SK-N-SH (cell line): ENCODE results near the gene RTN4. TPM values are rescaled to one million over a fixed set of nuclear protein-coding genes. Genes with fewer than 3 reads are reported as not detected.

Source experiments
- CTCF ChIA-PET: fragments of 300-600, 350-600 bp; formaldehyde crosslinking; extraction: SDS; loops from one replicate; lab custom pipeline; 2021; lab: Yijun Ruan, JAX
- POLR2A ChIA-PET: fragments of 350-600 bp; sonication (Branson Sonifier 250); formaldehyde crosslinking; extraction: SDS; loops from one replicate; lab custom pipeline; 2020; ENCODE audit warnings: antibody characterized with exemption, inconsistent platforms; lab: Yijun Ruan, JAX
- DNase-seq: peaks from one replicate; pipeline ENCODE4 v3.0.0; 2012
- H2AFZ ChIP-seq: fragments of 200-600 bp; sonication (generic); 2 replicates; pipeline ENCODE4 v1.8.1; 2016; ENCODE audit warnings: antibody characterized with exemption, mild to moderate bottlenecking, low read depth
- H3F3A ChIP-seq: fragments of 200-600 bp; sonication (generic); replicated peaks from 2 replicates; pipeline ENCODE3; 2016; ENCODE audit warnings: antibody characterized with exemption, mild to moderate bottlenecking; ENCODE audit not compliant: insufficient read depth
- H3K27ac ChIP-seq, 2 experiments: fragments of 200-500 bp in 1 of 2; fragments of 200-600 bp in 1 of 2; sonication (Bioruptor generic) in 1 of 2; sonication (generic), shearing (Covaris generic) in 1 of 2; 2 replicates each; pipeline versions ENCODE4 v1.5.1 to v1.6.1; 2014 to 2016; ENCODE audit warnings: low read depth in 2 of 2, inconsistent platforms in 1 of 2, low read length in 1 of 2, mild to moderate bottlenecking in 1 of 2, mixed read lengths in 1 of 2
- H3K27me3 ChIP-seq: fragments of 200-600 bp; sonication (generic), shearing (Covaris generic); 2 replicates; pipeline ENCODE4 v1.6.1; 2016; ENCODE audit warnings: mixed run types; ENCODE audit not compliant: insufficient read depth
- H3K36me3 ChIP-seq, 2 experiments: fragments of 200-500 bp in 1 of 2; fragments of 200-600 bp in 1 of 2; sonication (Bioruptor generic) in 1 of 2; sonication (generic) in 1 of 2; replicated peaks in 1 of 2; 2 replicates each; pipeline versions ENCODE3 to v1.5.1; 2014 to 2016; ENCODE audit warnings: low read length in 1 of 2, mild to moderate bottlenecking in 1 of 2; ENCODE audit not compliant: insufficient read depth in 2 of 2, control insufficient read depth in 1 of 2
- H3K4me1 ChIP-seq, 2 experiments: fragments of 200-500 bp in 1 of 2; fragments of 200-600 bp in 1 of 2; sonication (Bioruptor generic) in 1 of 2; sonication (generic), shearing (Covaris generic) in 1 of 2; 2 replicates each; pipeline versions ENCODE4 v1.5.1 to v1.6.1; 2014 to 2016; ENCODE audit warnings: low read depth in 1 of 2, low read length in 1 of 2, mixed run types in 1 of 2; ENCODE audit not compliant: insufficient read depth in 2 of 2, control insufficient read depth in 1 of 2
- H3K4me2 ChIP-seq: fragments of 200-600 bp; sonication (generic), shearing (Covaris generic); 2 replicates; pipeline ENCODE4 v1.6.1; 2017; ENCODE audit warnings: mixed run types
- H3K4me3 ChIP-seq, 2 experiments: fragments of 200-500 bp in 1 of 2; fragments of 200-600 bp in 1 of 2; sonication (Bioruptor generic) in 1 of 2; sonication (generic), shearing (Covaris generic) in 1 of 2; 2 replicates each; pipeline versions ENCODE4 v1.5.1 to v1.8.1; 2014 to 2016; ENCODE audit warnings: low read depth in 2 of 2, inconsistent platforms in 1 of 2, low read length in 1 of 2, mild to moderate bottlenecking in 1 of 2, mixed read lengths in 1 of 2, moderate library complexity in 1 of 2
- H3K79me2 ChIP-seq: fragments of 200-600 bp; sonication (generic); 2 replicates; pipeline ENCODE4 v1.8.1; 2017; ENCODE audit warnings: mild to moderate bottlenecking; ENCODE audit not compliant: insufficient read depth
- H3K9ac ChIP-seq: fragments of 200-600 bp; sonication (generic); 2 replicates; pipeline ENCODE4 v1.6.1; 2017; ENCODE audit warnings: mixed run types
- H3K9me2 ChIP-seq: fragments of 200-600 bp; sonication (generic); 2 replicates; pipeline ENCODE4 v1.6.1; 2017; ENCODE audit warnings: mixed run types
- H3K9me3 ChIP-seq: fragments of 200-600 bp; sonication (generic); 2 replicates; pipeline ENCODE4 v1.6.1; 2017; ENCODE audit warnings: mixed run types, mild to moderate bottlenecking, moderate library complexity
- H4K20me1 ChIP-seq: fragments of 200-600 bp; sonication (generic); 2 replicates; pipeline ENCODE4 v1.6.1; 2017; ENCODE audit warnings: mild to moderate bottlenecking, mixed run types; ENCODE audit not compliant: insufficient read depth
- EP300 ChIP-seq, 2 experiments: IDR thresholded peaks; 2 replicates each; pipeline versions ENCODE4 v1.4.0 to v1.6.1; 2012; ENCODE audit warnings: borderline replicate concordance in 1 of 2, low read depth in 1 of 2, low read length in 1 of 2
- EZH2phosphoT487 ChIP-seq: fragments of 200-600 bp; sonication (generic); IDR thresholded peaks from 2 replicates; pipeline ENCODE4 v1.6.1; 2017; ENCODE audit warnings: low read depth, mixed run types, mild to moderate bottlenecking, antibody characterized with exemption, moderate library complexity, borderline replicate concordance
- FOSL2 ChIP-seq: IDR thresholded peaks from 2 replicates; pipeline ENCODE4 v1.4.0; 2012; ENCODE audit warnings: low read depth, mild to moderate bottlenecking, moderate library complexity, borderline replicate concordance
- GABPA ChIP-seq: IDR thresholded peaks from 2 replicates; pipeline ENCODE4 v1.4.0; 2012; ENCODE audit warnings: low read depth, mild to moderate bottlenecking
- NFIC ChIP-seq: IDR thresholded peaks from 2 replicates; pipeline ENCODE4 v1.4.0; 2012; ENCODE audit warnings: borderline replicate concordance
- RAD21 ChIP-seq: IDR thresholded peaks from 2 replicates; pipeline ENCODE4 v1.6.1; 2012; ENCODE audit warnings: mild to moderate bottlenecking, low read length
- SMC3 ChIP-seq: IDR thresholded peaks from 2 replicates; pipeline ENCODE4 v1.6.1; 2012; ENCODE audit warnings: low read depth, low read length, improper control_type of control experiment
- TCF12 ChIP-seq: IDR thresholded peaks from 2 replicates; pipeline ENCODE4 v1.4.0; 2012
- WGBS: methylation state at CpG from one replicate; pipeline ENCODE4 v1.1.6; 2017; ENCODE audit warnings: low lambda C conversion rate; 5-methylcytosine and 5-hydroxymethylcytosine counted together
- polyA plus RNA-seq, 3 experiments: library from polyadenylated mRNA; depleted of rRNA; stranded (reverse); fragments of >200 nt; gene quantifications; 2 replicates each; pipeline ENCODE4 v1.2.3, GENCODE V29; 2012
- TF ChIP-seq, protein P1 (sequence below): IDR thresholded peaks from 2 replicates; pipeline ENCODE4 v1.4.0; 2012; ENCODE audit warnings: low read depth
- TF ChIP-seq, protein P2 (sequence below): IDR thresholded peaks from 2 replicates; pipeline ENCODE4; 2012

Gene RTN4
- polyA plus RNA-seq, 1 of the 3 experiments (the other 2 are of a cell fraction), result 315 TPM

DNA sequence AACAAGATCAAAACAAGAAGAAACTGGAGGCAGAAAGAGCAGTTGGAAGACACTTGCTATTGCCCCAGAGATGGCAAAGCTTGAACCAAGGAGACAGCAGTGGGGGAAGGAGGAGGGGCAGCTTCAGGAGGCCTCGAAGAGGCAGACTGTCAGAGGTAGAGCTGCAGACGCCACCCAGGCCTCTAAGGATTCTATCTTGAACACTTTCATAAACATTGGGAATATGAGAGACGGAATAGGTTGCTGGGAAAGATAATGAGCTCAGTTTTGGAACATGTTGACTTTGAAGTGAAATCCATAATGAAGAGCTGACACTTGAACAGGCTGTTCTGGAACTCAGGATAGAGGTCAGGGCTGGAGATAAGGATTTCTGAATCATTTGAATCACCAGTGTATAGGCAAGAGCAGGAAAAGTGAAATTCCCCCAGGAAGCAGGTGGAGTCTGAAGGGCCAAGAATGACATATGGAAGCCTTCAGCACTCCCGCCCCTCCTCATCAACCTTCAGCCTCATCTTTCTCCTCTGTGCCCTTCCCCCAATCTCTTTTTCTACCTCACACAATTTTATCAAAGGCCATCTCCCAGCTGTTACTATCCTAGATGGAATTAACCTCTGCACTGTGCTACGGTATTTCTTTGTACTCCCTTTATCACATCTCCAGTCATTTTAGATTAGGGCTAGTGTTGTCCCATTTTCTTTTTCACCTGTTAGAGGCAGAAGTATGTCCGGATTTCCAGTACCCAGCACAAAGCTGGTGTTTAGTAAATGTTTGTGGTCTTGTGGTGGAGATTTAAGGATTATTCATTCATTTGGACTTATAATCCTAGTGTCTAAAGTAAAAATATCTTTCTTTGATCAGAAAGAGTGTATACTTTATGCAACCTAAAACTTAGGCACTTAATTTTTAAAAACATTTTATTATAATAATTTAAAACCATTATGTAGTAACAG lies 47.5 kb upstream of the RTN4 start:
- WGBS, result 56% methylated on average over 6 of the region's 6 CpGs
- Histone ChIP-seq H3K9ac (no peak overlapping the region), H3K27me3 (no peaks in the 10 kb centered on the region), H3K36me3 (no peaks in the 10 kb centered on the region), H2AFZ (no peak overlapping the region; the same call in 1 of the 2 replicates), H3K27ac (peak overlapping the region; percentile 51 to 52; a peak in 3 of 4 replicates), H3K4me1 (peaks cover 10 to 68% of the 10 kb centered on the region in 2 experiments; a peak in 3 of 4 replicates), H4K20me1 (no peaks in the 10 kb centered on the region), H3K9me2 (no peaks in the 10 kb centered on the region), H3K9me3 (no peaks in the 10 kb centered on the region), H3K79me2 (no peaks in the 10 kb centered on the region; the same call in 1 of the 2 replicates), H3F3A (peaks cover 65% of the 10 kb centered on the region), H3K4me2 (peak overlapping the region; percentile 32; the same call in 1 of the 2 replicates), H3K4me3 (no peak overlapping the region)
- CTCF ChIA-PET, result interaction anchor here (0.7 to 1.6 kb wide), 2 partner anchors 26 to 71 kb away, joined by 3 to 5 read pairs; no protein-coding TSS in a partner anchor
- POLR2A ChIA-PET, result no interaction called here
- no peak for DNase-seq
- TF ChIP-seq RAD21, result no peak
- TF ChIP-seq EP300 (IDR thresholded peaks at IDR 0.05; ENCODE audit: borderline replicate concordance in 1 of 2, low read depth in 1 of 2, low read length in 1 of 2), result 0 out of 4 replicates have a peak, but pooled peaks of 1 of the 2 experiments have one; percentile 36
- TF ChIP-seq GABPA, result no peak
- TF ChIP-seq, protein P1, sequence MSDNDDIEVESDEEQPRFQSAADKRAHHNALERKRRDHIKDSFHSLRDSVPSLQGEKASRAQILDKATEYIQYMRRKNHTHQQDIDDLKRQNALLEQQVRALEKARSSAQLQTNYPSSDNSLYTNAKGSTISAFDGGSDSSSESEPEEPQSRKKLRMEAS, result 0 out of 2 replicates have a peak, but pooled peaks have one; percentile 13
- TF ChIP-seq EZH2phosphoT487, result no peak
- TF ChIP-seq TCF12, result peak; percentile 48
- TF ChIP-seq FOSL2, result no peak
- TF ChIP-seq, protein P2, sequence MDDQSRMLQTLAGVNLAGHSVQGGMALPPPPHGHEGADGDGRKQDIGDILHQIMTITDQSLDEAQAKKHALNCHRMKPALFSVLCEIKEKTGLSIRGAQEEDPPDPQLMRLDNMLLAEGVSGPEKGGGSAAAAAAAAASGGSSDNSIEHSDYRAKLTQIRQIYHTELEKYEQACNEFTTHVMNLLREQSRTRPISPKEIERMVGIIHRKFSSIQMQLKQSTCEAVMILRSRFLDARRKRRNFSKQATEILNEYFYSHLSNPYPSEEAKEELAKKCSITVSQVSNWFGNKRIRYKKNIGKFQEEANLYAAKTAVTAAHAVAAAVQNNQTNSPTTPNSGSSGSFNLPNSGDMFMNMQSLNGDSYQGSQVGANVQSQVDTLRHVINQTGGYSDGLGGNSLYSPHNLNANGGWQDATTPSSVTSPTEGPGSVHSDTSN, result peak; percentile 49

DNA sequence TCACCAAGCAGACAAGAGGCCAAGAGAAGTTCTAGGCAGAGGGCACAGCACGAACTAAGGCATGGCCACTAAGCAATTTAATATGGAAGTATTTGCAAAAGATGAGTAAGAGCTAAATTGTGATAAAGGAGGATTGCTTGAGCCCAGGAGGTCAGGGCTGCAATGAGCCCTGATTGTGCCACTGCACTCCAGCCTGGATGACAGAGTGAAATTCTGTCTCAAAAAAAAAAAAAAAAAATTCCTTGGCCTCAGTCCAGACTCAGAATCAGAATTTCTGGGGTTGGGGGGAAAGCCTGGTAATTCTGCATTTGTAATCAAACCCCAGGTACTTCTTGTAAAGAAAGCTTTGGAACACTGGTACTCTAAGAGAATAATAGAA lies 46.8 kb upstream of the RTN4 start:
- Histone ChIP-seq H3K27ac (peak overlapping the region; percentile 51 to 52; a peak in 3 of 4 replicates), H3K4me3 (no peak overlapping the region), H3K79me2 (no peaks in the 10 kb centered on the region; the same call in 1 of the 2 replicates), H3F3A (peaks cover 60% of the 10 kb centered on the region), H3K36me3 (no peaks in the 10 kb centered on the region), H4K20me1 (no peaks in the 10 kb centered on the region), H3K9ac (no peak overlapping the region), H2AFZ (no peak overlapping the region; the same call in 1 of the 2 replicates), H3K9me2 (no peaks in the 10 kb centered on the region), H3K4me1 (peaks cover 7 to 65% of the 10 kb centered on the region in 2 experiments; a peak in 3 of 4 replicates), H3K27me3 (no peaks in the 10 kb centered on the region), H3K9me3 (no peaks in the 10 kb centered on the region), H3K4me2 (peak overlapping the region; percentile 32; the same call in 1 of the 2 replicates)
- 36% methylated on average over 1 of the region's 1 CpG for WGBS
- ChIA-PET CTCF (interaction anchor here (0.7 to 1.6 kb wide), 2 partner anchors 25 to 72 kb away, joined by 3 to 5 read pairs; no protein-coding TSS in a partner anchor), POLR2A (no interaction called here)
- 0 out of 2 replicates have a peak, but pooled peaks have one; percentile 25 for TF ChIP-seq NFIC
- TF ChIP-seq SMC3, result no peak
- DNase-seq, result no peak
